Keratinocyte (primary cell): Measurements from ENCODE around the gene CCL20.

Experiments
- EZH2 ChIP-seq: IDR thresholded peaks from one replicate; pipeline ENCODE4 v1.6.1; 2012; ENCODE audit warnings: inconsistent platforms, mild to moderate bottlenecking, low read length, moderate library complexity
- TF ChIP-seq, protein P1 (sequence below), 3 experiments: IDR thresholded peaks in 1 of 3; conservative IDR thresholded peaks in 1 of 3; optimal IDR thresholded peaks in 1 of 3; 2 replicates in 2 of 3; 3 replicates in 1 of 3; pipeline versions ENCODE3 to v1.5.1; 2011; ENCODE audit warnings: low read length in 3 of 3, mild to moderate bottlenecking in 3 of 3, moderate library complexity in 2 of 3, control low read depth in 1 of 3, inconsistent platforms in 1 of 3; ENCODE audit not compliant: insufficient read depth in 2 of 3; ENCODE audit errors: extremely low read depth in 1 of 3

DNA sequence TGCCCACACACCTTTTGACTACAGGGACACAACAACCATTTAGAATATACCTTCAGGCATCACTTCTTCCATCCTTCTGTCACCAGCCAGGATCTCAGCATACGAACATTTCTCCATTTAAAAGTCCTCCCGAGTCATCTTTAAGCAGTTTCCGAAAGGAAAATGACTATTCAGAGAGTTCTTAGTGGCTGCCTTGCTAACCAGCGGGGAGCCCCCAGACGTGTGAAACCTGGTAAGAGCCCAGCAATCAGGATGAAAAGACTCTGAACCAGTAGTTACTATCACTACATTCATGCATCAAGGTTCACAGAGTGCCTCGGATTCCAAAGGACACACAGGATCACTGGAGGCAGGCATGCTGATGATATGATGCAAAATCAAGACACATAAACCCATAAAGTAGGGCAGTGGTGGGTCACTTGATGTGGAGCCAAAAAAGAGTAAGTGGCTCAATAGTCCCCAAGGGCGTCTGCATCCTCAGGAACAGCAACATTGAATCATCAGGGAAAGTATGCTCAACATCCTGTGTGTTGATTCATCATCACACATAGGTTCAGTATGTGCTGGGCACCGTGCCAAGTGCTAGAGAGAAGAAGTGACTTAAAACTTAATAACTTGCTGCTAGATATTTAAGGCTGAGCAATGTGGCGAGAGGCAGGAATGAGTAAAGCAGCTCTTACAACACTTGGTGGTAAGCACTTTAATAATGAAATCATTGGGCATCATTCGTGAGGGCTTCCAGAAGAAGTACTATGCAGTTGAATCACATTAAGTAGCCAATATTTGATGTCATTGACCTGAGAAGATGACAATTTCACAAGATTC lies 4.4 kb downstream of the CCL20 start:
- TF ChIP-seq, protein P1, sequence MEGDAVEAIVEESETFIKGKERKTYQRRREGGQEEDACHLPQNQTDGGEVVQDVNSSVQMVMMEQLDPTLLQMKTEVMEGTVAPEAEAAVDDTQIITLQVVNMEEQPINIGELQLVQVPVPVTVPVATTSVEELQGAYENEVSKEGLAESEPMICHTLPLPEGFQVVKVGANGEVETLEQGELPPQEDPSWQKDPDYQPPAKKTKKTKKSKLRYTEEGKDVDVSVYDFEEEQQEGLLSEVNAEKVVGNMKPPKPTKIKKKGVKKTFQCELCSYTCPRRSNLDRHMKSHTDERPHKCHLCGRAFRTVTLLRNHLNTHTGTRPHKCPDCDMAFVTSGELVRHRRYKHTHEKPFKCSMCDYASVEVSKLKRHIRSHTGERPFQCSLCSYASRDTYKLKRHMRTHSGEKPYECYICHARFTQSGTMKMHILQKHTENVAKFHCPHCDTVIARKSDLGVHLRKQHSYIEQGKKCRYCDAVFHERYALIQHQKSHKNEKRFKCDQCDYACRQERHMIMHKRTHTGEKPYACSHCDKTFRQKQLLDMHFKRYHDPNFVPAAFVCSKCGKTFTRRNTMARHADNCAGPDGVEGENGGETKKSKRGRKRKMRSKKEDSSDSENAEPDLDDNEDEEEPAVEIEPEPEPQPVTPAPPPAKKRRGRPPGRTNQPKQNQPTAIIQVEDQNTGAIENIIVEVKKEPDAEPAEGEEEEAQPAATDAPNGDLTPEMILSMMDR (optimal IDR thresholded peaks at IDR 0.05 in 1 of 3, IDR thresholded peaks at IDR 0.05 in 1 of 3, conservative IDR thresholded peaks at IDR 0.05 in 1 of 3; ENCODE audit: extremely low read depth in 1 of 3, insufficient read depth in 2 of 3, low read length in 3 of 3): no peak
- no peak for TF ChIP-seq EZH2
